Tibial nerve (tissue), 3 donors: ENCODE results near the gene AQP1.

Experiments used
- CTCF ChIP-seq, 5 experiments: fragments of 200-600 bp in 3 of 5; fragments of 450-650 bp in 2 of 5; sonication (generic) in 3 of 5; IDR thresholded peaks; one replicate each; pipeline ENCODE4 v1.5.1; 2016 to 2019; ENCODE audit warnings: antibody characterized with exemption in 5 of 5, mild to moderate bottlenecking in 3 of 5, moderate library complexity in 2 of 5
- POLR2A ChIP-seq, 2 donors: fragments of 450-650 bp; IDR thresholded peaks; one replicate each; pipeline ENCODE4 v1.6.1; 2017; ENCODE audit warnings: antibody characterized with exemption in 2 of 2, mild to moderate bottlenecking in 2 of 2, moderate library complexity in 2 of 2

GRCh38 chr7:30871655-30872054 is 40.0 kb upstream of the AQP1 start:
- TF ChIP-seq CTCF (IDR thresholded peaks at IDR 0.05) (no peak), POLR2A (IDR thresholded peaks at IDR 0.05) (no peak)
